ENCODE results near the gene UPP2. TPM values are rescaled to one million over a fixed set of nuclear protein-coding genes. Genes with fewer than 3 reads are reported as not detected.

UPP2 gene
- total RNA-seq (not detected), polyA plus RNA-seq (ENCODE audit: insufficient read depth in 1 of 8, insufficient read length in 8 of 8, low replicate concordance in 1 of 8) (not detected)
- long read RNA-seq, donor 1 = 0 reads
- long read RNA-seq, donor 2 = 0 reads
- long read RNA-seq, donor 3 = 0 reads
- long read RNA-seq, donor 4 = 0 reads
- long read RNA-seq, donor 5 = 0 reads
- long read RNA-seq, donor 6 = 0 reads
- long read RNA-seq, donor 7 = 0 reads
- long read RNA-seq, donor 8 = 0 reads
- long read RNA-seq, donor 9 = 0 reads
- long read RNA-seq, donor 10 = 0 reads
- long read RNA-seq, donor 11 = 0 reads

DNA sequence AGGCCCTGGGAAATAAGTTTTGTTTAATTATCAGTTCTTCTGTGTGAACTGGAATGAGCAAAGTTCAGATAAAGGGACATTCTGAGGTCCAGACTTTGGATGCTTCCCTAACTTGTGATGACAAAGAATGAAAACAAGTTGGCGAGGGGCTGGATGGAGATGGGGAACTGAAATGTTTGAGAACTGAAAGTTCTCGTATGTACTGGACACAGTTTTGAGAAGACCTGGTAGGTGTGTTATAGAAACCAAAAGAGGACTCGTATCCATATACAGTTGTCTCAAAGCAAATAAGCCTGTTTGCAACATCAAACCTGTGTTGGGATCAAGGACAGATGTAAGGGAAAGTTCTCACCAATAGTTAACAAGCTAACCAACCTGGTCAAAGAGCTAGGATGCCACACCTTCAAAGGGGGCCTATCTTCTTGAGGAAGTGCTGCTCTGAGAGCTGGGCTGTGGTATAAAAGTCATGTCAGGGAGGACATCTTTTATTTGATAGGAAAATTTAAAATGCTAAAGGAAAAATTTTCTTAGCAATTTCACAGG, at the start of gene UPP2:
TSS of gene UPP2 (plus strand) at position 493 of the 543 bp plus-strand sequence. CDS start 188 bp downstream, outside the sequence.
- Histone ChIP-seq H3K4me3 (ENCODE audit: low read length) (no peak within 1 kb of the TSS), H3K27ac (ENCODE audit: low read length) (no peak within 1 kb of the TSS), H3K27me3 (ENCODE audit: control insufficient read depth, insufficient read depth, low read length) (no peaks in the 10 kb centered on the region), H3K9me3 (replicated peaks; ENCODE audit: control insufficient read depth, low read depth, low read length) (no peaks in the 10 kb centered on the region), H3K36me3 (ENCODE audit: control insufficient read depth, insufficient read depth, low read length) (no peaks in the 10 kb centered on the region), H3K4me1 (ENCODE audit: control insufficient read depth, insufficient read depth, low read length) (no peaks in the 10 kb centered on the region)
- WGBS (ENCODE audit: insufficient coverage) = 94% methylated on average over 2 of the region's 3 CpGs
- DNase-seq = no peak

DNA sequence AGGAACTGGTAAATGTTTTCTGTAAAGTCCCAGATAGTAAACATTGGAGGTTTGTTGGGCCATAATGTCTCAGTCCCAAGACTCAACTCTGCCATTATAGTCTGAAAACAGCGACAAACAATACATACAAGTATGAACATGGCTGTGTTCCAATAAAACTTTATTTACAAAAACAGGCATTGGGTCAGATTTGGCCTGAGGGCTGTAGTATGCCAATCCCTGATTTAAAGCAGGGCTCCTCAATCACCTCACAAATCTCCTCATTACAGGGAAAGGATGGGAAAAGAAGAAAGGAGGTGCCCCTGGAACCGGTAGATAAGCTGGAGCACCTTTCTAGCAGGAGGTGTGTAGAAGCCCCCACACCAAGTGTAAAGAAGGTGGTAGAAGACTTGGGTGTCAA, 48.9 kb upstream of the UPP2 start:
- Histone ChIP-seq H3K36me3 (ENCODE audit: control insufficient read depth, insufficient read depth, low read length) (no peaks in the 10 kb centered on the region), H3K9me3 (replicated peaks; ENCODE audit: control insufficient read depth, low read depth, low read length) (no peaks in the 10 kb centered on the region), H3K27ac (ENCODE audit: low read length) (no peak overlapping the region), H3K4me1 (ENCODE audit: control insufficient read depth, insufficient read depth, low read length) (no peaks in the 10 kb centered on the region), H3K4me3 (ENCODE audit: low read length) (no peak overlapping the region), H3K27me3 (ENCODE audit: control insufficient read depth, insufficient read depth, low read length) (no peaks in the 10 kb centered on the region)
- WGBS (ENCODE audit: insufficient coverage) = no CpG with 5 or more reads among the region's 2 CpGs
- DNase-seq = no peak

DNA sequence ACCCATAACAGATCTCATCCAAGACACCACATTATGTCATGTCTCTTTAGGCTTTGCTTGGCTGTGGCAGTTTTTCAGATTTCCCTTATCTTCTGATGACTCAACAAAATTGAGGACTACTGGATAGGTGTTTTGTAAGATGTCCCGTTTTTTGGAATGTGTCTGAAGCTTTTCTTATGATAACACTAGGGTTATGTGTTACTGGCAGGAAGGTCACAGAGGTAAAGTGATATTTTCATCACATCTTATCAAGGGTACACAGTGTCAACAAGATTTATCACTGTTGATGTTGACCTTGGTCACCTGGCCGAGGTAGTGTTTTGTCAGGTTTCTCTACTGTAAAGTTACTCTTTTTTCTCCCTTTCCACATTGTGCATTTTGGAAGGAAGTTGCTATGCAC, 44.8 kb upstream of the UPP2 start:
- DNase-seq = no peak
- H3K36me3 ChIP-seq (ENCODE audit: control insufficient read depth, insufficient read depth, low read length) = no peaks in the 10 kb centered on the region
- no CpG with 5 or more reads among the region's 2 CpGs for WGBS (ENCODE audit: insufficient coverage)
- H3K4me3 ChIP-seq (ENCODE audit: low read length) = no peak overlapping the region
- H3K4me1 ChIP-seq (ENCODE audit: control insufficient read depth, insufficient read depth, low read length) = no peaks in the 10 kb centered on the region
- H3K27ac ChIP-seq (ENCODE audit: low read length) = no peak overlapping the region
- no peaks in the 10 kb centered on the region for H3K9me3 ChIP-seq (replicated peaks; ENCODE audit: control insufficient read depth, low read depth, low read length)
- H3K27me3 ChIP-seq (ENCODE audit: control insufficient read depth, insufficient read depth, low read length) = no peaks in the 10 kb centered on the region

DNA sequence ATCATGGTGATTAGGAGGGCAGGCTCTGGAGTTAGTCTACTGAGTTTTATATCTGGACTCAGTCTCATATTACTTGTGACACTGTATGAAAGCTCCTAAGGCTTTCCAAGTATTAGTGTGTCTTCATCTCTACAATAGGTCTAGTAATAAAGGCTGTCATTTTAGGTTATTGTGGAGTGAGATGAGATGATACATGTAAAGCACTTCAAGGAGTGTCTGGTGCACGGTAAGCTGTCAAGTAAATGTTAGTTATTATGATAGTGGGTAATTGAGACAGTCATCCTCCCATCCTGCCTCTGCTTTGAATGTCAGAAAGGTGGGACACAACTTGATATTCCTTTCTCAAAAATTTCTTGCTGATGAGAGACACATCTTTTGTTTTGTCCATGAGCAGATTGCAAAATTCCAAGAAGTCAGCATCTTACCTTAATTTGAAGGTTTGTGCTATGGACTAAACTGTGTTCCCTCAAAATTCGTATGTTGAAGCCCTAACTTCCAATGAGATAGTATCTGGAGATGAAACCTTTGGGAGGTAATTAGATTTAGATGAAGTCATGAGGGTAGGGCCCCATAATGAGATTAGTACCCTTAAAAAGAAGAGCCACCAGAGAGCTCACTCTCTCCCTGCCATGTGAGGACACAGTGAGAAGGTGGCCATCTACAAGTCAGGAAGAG, 41.4 kb upstream of the UPP2 start:
- H3K27me3 ChIP-seq (ENCODE audit: control insufficient read depth, insufficient read depth, low read length) = no peaks in the 10 kb centered on the region
- WGBS (ENCODE audit: insufficient coverage) = no CpG with 5 or more reads among the region's 2 CpGs

DNA sequence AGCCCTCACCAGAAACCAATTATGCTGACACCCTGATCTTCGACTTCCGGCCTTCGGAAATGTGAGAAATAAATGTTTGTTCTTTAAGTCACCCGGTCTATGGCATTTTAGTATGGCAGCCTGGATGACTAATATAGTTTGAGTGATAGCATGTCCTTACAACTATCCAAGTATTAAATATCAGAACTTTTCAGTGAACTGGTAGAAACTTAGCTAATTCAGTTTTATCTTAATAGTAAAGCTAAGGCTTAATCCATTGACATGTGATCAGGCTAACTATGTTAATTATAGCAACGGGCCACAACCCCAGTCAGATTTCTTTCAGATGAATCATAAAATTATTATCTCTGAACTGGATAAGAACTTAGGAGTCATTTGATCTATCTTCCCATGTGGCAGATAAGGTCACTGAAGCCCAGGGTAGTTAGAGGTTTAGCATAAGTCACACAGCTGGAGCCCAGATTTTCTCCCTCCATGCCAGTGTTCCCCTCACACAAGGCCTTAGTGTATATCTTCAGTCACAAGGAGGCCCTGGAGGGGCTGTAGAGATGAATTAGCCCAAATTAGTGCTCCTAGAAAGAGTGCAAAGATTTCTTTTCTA, 40.7 kb upstream of the UPP2 start:
- Histone ChIP-seq H3K4me3 (ENCODE audit: low read length) (no peak overlapping the region), H3K27me3 (ENCODE audit: control insufficient read depth, insufficient read depth, low read length) (no peaks in the 10 kb centered on the region), H3K36me3 (ENCODE audit: control insufficient read depth, insufficient read depth, low read length) (no peaks in the 10 kb centered on the region), H3K4me1 (ENCODE audit: control insufficient read depth, insufficient read depth, low read length) (no peaks in the 10 kb centered on the region), H3K9me3 (replicated peaks; ENCODE audit: control insufficient read depth, low read depth, low read length) (no peaks in the 10 kb centered on the region), H3K27ac (ENCODE audit: low read length) (no peak overlapping the region)
- DNase-seq = no peak
- WGBS (ENCODE audit: insufficient coverage) = no CpG with 5 or more reads among the region's 5 CpGs

More for the DNA sequence above, 41.4 kb upstream of the UPP2 start:
- no peak for DNase-seq
- Histone ChIP-seq H3K4me1 (ENCODE audit: control insufficient read depth, insufficient read depth, low read length) (no peaks in the 10 kb centered on the region), H3K36me3 (ENCODE audit: control insufficient read depth, insufficient read depth, low read length) (no peaks in the 10 kb centered on the region), H3K4me3 (ENCODE audit: low read length) (no peak overlapping the region), H3K9me3 (replicated peaks; ENCODE audit: control insufficient read depth, low read depth, low read length) (no peaks in the 10 kb centered on the region), H3K27ac (ENCODE audit: low read length) (no peak overlapping the region)

DNA sequence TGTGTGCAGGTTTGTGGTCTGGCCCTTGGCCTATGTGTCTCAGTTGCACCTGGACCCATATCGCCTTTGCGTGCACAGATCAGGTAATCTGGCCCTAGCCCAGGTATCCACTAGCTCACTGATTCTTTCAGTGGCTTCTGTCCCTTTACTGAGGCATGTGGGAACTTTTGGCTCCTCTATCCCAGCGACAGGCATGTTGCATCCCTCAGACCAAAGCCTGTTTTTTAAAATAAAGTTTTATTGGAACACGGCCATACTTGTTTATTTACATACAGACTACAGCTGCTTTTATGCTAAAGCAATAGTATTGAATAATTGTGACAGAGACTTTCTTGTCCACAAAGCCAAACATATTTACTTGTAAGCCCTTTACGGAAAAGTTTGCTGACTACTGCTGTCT, 39.9 kb upstream of the UPP2 start:
- H3K27me3 ChIP-seq (ENCODE audit: control insufficient read depth, insufficient read depth, low read length) = no peaks in the 10 kb centered on the region
- no peak for DNase-seq
- H3K4me1 ChIP-seq (ENCODE audit: control insufficient read depth, insufficient read depth, low read length) = no peaks in the 10 kb centered on the region
- no peaks in the 10 kb centered on the region for H3K36me3 ChIP-seq (ENCODE audit: control insufficient read depth, insufficient read depth, low read length)
- no peaks in the 10 kb centered on the region for H3K9me3 ChIP-seq (replicated peaks; ENCODE audit: control insufficient read depth, low read depth, low read length)
- H3K4me3 ChIP-seq (ENCODE audit: low read length) = no peak overlapping the region
- H3K27ac ChIP-seq (ENCODE audit: low read length) = no peak overlapping the region
- WGBS (ENCODE audit: insufficient coverage) = 96% methylated on average over 2 of the region's 5 CpGs

DNA sequence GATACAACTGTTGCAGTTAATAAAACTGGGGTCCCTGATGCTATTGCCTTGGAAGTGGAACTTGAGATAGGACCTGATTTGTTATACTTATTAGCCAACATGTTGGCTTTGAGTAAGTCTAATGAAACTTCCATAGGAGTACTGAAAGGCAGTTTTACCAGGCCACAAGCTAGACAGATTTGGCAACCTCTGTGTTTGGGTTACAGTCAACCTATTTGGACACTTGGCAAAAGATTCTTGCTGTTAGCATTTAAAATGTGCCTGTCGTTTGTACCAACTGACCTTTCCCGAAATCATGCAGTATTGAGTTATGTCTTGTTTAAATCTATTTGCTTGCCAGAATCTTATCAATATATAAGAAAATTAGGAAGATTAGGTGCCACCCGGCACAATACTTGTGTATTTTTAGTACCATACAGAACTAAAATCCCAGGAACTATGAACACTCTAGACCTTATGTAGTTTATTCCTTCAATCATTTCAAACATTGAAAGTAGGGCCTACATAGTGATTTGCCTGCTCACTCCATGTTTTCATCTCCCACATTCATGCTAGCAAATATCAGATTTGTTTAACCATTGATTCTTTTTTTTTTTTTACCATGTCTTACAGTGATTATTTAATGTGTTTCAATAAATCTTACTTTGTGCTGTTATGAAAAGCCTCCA, 35.5 kb upstream of the UPP2 start:
- Histone ChIP-seq H3K4me3 (ENCODE audit: low read length) (no peak overlapping the region), H3K4me1 (ENCODE audit: control insufficient read depth, insufficient read depth, low read length) (no peaks in the 10 kb centered on the region), H3K27ac (ENCODE audit: low read length) (no peak overlapping the region), H3K9me3 (replicated peaks; ENCODE audit: control insufficient read depth, low read depth, low read length) (no peaks in the 10 kb centered on the region), H3K27me3 (ENCODE audit: control insufficient read depth, insufficient read depth, low read length) (no peaks in the 10 kb centered on the region), H3K36me3 (ENCODE audit: control insufficient read depth, insufficient read depth, low read length) (no peaks in the 10 kb centered on the region)
- DNase-seq = no peak
- WGBS (ENCODE audit: insufficient coverage) = no CpG with 5 or more reads among the region's 3 CpGs

DNA sequence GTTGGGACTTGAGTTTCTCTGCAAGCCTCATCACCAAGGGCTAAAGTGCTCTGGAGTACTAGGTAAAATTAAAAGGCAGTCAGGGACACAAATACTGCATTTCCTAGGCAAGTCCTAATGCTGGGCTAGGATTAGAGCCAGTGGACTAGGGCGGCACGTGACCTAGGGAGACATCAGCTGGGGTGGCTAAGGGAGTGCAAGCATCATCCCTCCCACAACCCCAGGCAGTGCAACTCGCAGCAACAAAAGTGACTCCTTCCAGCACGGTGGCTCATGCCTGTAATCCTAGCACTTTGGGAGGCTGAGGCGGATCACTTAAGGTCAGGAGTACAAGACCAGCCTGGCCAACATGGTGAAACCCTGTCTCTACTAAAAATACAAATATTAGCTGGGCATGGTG, 30.7 kb upstream of the UPP2 start:
- H3K36me3 ChIP-seq (ENCODE audit: control insufficient read depth, insufficient read depth, low read length) = no peaks in the 10 kb centered on the region
- 92% methylated on average over 4 of the region's 5 CpGs for WGBS (ENCODE audit: insufficient coverage)
- H3K4me1 ChIP-seq (ENCODE audit: control insufficient read depth, insufficient read depth, low read length) = no peaks in the 10 kb centered on the region
- no peak overlapping the region for H3K27ac ChIP-seq (ENCODE audit: low read length)
- no peaks in the 10 kb centered on the region for H3K9me3 ChIP-seq (replicated peaks; ENCODE audit: control insufficient read depth, low read depth, low read length)
- no peak for DNase-seq
- no peak overlapping the region for H3K4me3 ChIP-seq (ENCODE audit: low read length)
- no peaks in the 10 kb centered on the region for H3K27me3 ChIP-seq (ENCODE audit: control insufficient read depth, insufficient read depth, low read length)

DNA sequence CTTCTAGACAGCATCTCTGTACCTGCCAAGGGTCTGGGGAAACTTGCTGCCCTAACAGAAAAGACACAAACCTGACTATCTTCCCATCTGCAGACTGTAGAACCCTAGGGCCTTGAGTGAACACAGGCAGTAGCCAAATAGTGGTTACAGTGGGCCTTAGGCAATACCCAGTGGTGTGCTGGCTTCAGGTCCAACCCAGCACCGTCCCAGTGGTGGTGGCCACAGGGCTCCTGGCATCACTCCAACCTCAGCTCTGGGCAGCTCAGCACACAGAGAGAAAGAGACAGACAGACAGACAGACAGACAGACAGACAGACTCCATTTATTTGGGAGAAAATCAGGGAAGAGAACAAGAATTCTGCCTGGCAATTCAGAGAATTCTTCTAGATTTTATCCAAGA, 29.3 kb upstream of the UPP2 start:
- Histone ChIP-seq H3K4me3 (ENCODE audit: low read length) (no peak overlapping the region), H3K27me3 (ENCODE audit: control insufficient read depth, insufficient read depth, low read length) (no peaks in the 10 kb centered on the region), H3K27ac (ENCODE audit: low read length) (no peak overlapping the region), H3K4me1 (ENCODE audit: control insufficient read depth, insufficient read depth, low read length) (no peaks in the 10 kb centered on the region), H3K9me3 (replicated peaks; ENCODE audit: control insufficient read depth, low read depth, low read length) (peaks cover 3% of the 10 kb centered on the region), H3K36me3 (ENCODE audit: control insufficient read depth, insufficient read depth, low read length) (no peaks in the 10 kb centered on the region)
- DNase-seq = no peak
- WGBS (ENCODE audit: insufficient coverage) = no CpG with 5 or more reads among the region's 1 CpG

DNA sequence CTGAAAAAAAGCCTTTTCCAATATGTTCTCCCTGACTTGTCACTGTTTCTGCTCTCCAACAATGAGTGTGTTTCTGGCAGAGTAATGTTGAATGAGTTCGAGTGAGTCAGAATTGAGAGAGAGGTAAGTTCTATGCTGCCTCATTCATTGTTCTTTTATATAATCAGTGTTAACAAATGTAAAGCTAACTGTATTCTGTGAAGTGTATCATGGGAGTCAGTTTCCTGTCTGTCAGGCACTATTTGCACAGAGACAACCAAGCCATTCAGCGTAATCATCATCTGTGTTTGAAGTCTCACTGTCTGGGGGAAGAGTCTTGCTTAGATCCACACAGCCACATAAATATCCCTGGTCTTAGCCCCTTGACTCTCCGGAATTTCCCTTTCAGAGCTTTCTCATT, 22.0 kb upstream of the UPP2 start:
- H3K4me3 ChIP-seq (ENCODE audit: low read length) = no peak overlapping the region
- WGBS (ENCODE audit: insufficient coverage) = no CpG with 5 or more reads among the region's 3 CpGs
- H3K36me3 ChIP-seq (ENCODE audit: control insufficient read depth, insufficient read depth, low read length) = no peaks in the 10 kb centered on the region
- H3K27ac ChIP-seq (ENCODE audit: low read length) = no peak overlapping the region
- H3K9me3 ChIP-seq (replicated peaks; ENCODE audit: control insufficient read depth, low read depth, low read length) = peaks cover 3% of the 10 kb centered on the region
- no peaks in the 10 kb centered on the region for H3K4me1 ChIP-seq (ENCODE audit: control insufficient read depth, insufficient read depth, low read length)
- DNase-seq = peak; percentile 16
- H3K27me3 ChIP-seq (ENCODE audit: control insufficient read depth, insufficient read depth, low read length) = no peaks in the 10 kb centered on the region
